Loucy (cell line): ENCODE results near the gene RB1.

ENCODE experiments used
- CTCF ChIP-seq: fragments of 200-600 bp; sonication (generic); conservative IDR thresholded peaks from 2 replicates; pipeline ENCODE4 v1.5.1; 2014; ENCODE audit warnings: mild to moderate bottlenecking, antibody characterized with exemption, low read length
- EZH2phosphoT487 ChIP-seq: fragments of 200-600 bp; IDR thresholded peaks from 2 replicates; pipeline ENCODE4 v1.6.1; 2018; ENCODE audit warnings: antibody characterized with exemption, mild to moderate bottlenecking, moderate library complexity, borderline replicate concordance

- no peak for TF ChIP-seq CTCF
- TF ChIP-seq EZH2phosphoT487, result no peak
Measured at GRCh38 chr13:48489666-48490065, 186.1 kb downstream of the RB1 start.
